ENCODE results near the gene TMEM255B.
A peak's percentile ranks its signal among the peaks of the same experiment; 100 is the strongest.

TMEM255B gene

DNA sequence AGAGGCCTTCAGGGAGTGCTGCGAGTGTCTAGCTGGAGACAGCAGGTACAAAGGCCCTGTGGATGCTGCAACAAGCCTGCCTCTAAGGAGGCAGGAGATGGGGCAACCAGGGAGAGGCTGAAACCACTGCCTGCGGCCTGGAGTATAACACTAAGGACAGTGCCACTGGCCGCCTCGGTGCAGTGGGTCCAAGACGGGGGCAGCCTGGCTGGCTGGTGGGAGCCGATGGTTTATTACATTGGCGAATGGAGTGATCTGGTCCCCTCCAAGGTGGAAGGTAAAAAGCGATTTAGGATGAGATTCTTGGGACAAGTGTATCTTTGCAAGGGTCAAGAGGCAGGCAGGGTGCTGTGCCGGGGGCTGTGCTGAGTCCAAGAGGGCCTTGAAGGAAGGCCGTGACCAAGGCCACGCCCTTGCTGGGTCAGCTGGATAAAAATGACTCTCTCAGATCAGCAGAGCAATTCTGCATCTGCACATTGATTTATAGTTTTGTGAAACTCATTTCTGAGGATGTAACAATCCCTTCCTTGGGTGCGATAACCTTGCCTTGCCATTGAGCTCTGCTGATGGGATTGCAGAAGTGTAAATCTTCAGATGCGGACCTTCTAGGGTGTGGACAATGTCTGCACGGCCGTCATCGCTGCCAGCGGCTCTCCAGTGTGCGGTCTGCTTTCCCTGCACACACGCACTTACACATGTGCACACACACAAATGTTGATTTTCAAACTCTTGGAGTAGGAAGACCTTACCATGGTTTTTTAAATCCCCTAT, 6.0 kb downstream of the TMEM255B start:
- ATAC-seq, result no peak
- Mint-ChIP-seq H3K4me3 (no peak overlapping the region), H3K4me1 (no peaks in the 10 kb centered on the region), H3K36me3 (ENCODE audit: low read depth) (no peaks in the 10 kb centered on the region), H3K9me3 (no peaks in the 10 kb centered on the region), H3K27ac (no peak overlapping the region), H3K27me3 (peaks cover 44% of the 10 kb centered on the region)
- no peak for DNase-seq

DNA sequence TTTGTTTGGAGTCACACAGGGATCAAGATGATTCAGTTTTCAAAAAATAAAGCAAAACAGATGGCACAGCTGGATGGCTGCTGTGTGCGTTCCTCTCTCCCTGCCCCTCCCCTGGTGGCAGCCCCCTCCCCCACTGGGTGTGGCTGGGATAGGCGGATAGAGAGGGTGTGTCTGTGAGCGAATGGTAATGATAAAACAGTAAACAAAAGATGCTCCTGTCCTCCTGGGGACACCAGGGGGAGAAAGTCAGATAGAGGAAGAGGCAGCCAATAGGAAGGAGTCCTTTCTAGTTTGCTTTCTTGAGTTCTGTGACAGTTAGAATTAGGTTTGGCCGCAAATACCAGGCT, 6.5 kb downstream of the TMEM255B start:
- Mint-ChIP-seq H3K27ac (no peak overlapping the region), H3K4me1 (no peaks in the 10 kb centered on the region), H3K27me3 (peaks cover 39% of the 10 kb centered on the region), H3K4me3 (no peak overlapping the region), H3K36me3 (ENCODE audit: low read depth) (no peaks in the 10 kb centered on the region), H3K9me3 (no peaks in the 10 kb centered on the region)
- DNase-seq (no peak), ATAC-seq (no peak)

DNA sequence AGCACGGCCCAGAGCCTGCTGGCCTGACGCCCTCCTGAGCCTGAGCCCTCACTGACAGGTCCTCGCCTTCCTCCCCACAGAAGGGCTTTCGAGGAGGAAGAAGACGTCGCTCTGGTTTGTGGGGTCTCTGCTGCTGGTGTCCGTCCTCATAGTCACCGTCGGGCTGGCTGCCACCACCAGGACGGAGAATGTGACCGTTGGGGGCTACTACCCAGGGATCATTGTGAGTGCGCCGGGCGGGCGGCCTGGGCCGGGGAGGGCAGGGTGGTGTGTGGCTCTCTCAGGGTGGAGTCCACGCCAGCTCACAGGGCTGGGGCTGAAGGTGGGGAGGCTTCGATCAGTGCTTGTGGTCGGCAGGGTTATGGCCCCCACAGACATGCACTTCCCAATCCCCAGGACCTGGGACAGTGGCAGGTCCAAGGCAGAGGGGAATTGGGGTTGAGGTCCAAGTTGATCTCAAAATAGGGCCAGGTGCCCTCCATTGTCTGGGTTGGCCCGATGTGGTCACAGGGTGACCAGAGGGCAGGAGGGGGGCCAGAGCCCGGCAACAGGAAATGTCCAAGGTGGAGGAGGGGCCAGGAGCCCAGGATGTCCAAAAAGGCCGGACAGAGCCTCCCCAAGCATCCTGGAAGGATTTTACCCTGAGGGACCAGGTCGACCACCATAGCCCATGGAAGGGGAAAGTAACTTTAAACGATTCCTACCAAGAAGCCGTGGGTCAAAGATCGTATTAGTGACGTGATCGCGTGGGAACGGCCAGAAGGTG, 7.2 kb downstream of the TMEM255B start:
- no peak overlapping the region for H3K4me3 Mint-ChIP-seq
- H3K9me3 Mint-ChIP-seq, result no peaks in the 10 kb centered on the region
- H3K36me3 Mint-ChIP-seq (ENCODE audit: low read depth), result no peaks in the 10 kb centered on the region
- no peaks in the 10 kb centered on the region for H3K4me1 Mint-ChIP-seq
- DNase-seq (no peak), ATAC-seq (no peak)
- H3K27ac Mint-ChIP-seq, result no peak overlapping the region
- peaks cover 32% of the 10 kb centered on the region for H3K27me3 Mint-ChIP-seq

DNA sequence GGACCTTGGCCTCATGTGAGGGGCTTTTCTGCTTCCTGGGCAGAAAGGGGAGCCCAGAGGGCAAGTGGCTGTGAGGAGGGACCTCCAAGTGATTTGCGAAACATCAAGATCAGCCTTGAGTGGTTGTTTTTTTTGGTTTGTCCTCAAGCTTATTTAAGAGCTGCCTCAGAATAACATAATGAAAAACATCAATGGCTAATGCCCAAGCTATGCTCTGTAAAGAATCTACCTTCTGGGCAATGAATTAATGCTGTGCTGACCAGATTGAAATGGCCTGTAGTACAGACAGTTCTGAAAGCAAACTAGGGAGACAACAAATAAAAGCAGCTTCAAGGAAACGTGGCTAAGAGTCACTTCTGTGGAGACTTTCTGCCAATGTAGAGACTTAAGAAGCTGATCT, 8.3 kb downstream of the TMEM255B start:
- H3K4me3 Mint-ChIP-seq, result no peak overlapping the region
- DNase-seq, result no peak
- H3K9me3 Mint-ChIP-seq, result peaks cover 6% of the 10 kb centered on the region
- peaks cover 21% of the 10 kb centered on the region for H3K27me3 Mint-ChIP-seq
- no peak overlapping the region for H3K27ac Mint-ChIP-seq
- peaks cover 7% of the 10 kb centered on the region for H3K4me1 Mint-ChIP-seq
- no peak for ATAC-seq
- no peaks in the 10 kb centered on the region for H3K36me3 Mint-ChIP-seq (ENCODE audit: low read depth)

DNA sequence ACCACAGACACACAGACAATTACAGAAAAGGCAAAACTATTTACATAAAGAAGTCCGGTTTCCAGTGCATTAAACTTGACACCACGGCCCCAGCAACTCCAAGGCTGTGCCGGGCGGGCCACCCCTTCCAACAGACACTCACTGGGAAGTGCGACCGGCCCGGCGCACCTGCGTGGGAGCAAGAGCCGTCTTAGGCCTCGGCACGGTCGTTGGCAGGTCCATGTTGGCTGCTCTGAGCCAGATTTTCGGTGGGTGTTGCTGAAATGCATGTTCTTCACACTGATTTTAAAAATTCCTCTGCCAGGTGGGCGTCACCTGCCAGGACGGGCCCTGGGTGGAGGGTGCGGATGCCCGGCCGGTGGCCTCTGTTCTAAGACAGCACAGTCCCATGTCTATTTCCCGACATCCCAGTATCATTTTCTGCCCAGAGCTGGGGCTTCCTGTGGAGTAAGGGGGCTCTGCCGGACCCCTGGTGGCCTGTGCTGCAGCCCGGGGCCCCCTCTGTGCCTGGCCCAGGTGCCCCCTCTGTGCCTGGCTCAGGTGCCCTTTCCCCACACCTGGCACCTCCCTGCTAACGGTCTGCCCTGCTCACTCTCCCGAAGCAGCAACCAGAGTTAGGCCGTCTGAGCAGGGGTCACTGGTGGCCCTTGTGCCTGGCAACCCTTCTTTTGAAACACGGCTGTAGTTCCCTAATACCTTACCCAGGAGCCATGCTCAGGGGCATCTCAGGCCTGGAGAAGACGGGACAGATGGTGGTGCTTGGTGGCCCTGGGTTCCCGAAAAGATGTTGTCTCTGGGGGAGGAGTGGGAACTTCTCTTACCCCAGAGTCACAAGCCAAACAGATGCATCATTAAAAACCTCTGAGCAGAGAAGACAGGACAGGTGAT, 9.2 kb downstream of the TMEM255B start:
- ATAC-seq, result no peak
- peaks cover 12% of the 10 kb centered on the region for H3K27me3 Mint-ChIP-seq
- DNase-seq, result no peak
- no peak overlapping the region for H3K4me3 Mint-ChIP-seq
- H3K9me3 Mint-ChIP-seq, result peaks cover 10% of the 10 kb centered on the region
- no peaks in the 10 kb centered on the region for H3K36me3 Mint-ChIP-seq (ENCODE audit: low read depth)
- H3K27ac Mint-ChIP-seq, result no peak overlapping the region
- H3K4me1 Mint-ChIP-seq, result peaks cover 11% of the 10 kb centered on the region

DNA sequence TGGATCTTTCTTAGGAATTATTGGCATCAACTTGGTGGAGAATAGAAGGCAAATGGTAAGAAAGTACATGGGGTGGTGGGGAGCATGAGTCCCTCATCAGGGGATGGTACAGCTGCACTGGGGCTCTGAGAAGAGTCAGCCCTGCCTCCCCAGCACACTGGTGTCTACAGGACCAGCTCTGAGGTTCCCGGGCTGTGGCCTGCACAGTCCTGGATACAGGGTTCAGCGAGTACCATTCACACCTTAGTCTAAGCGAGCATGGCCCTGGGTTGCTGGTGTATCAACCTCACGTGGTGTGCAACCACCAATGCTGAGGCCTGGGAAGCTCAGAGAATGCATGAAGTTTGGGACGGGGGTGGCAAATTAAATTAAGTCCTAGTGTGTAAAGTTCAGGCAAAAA, 10.1 kb downstream of the TMEM255B start:
- no peak for DNase-seq
- no peak for ATAC-seq
- no peaks in the 10 kb centered on the region for H3K36me3 Mint-ChIP-seq (ENCODE audit: low read depth)
- peaks cover 6% of the 10 kb centered on the region for H3K27me3 Mint-ChIP-seq
- peaks cover 11% of the 10 kb centered on the region for H3K4me1 Mint-ChIP-seq
- H3K9me3 Mint-ChIP-seq, result peaks cover 10% of the 10 kb centered on the region
- H3K27ac Mint-ChIP-seq, result no peak overlapping the region
- no peak overlapping the region for H3K4me3 Mint-ChIP-seq

DNA sequence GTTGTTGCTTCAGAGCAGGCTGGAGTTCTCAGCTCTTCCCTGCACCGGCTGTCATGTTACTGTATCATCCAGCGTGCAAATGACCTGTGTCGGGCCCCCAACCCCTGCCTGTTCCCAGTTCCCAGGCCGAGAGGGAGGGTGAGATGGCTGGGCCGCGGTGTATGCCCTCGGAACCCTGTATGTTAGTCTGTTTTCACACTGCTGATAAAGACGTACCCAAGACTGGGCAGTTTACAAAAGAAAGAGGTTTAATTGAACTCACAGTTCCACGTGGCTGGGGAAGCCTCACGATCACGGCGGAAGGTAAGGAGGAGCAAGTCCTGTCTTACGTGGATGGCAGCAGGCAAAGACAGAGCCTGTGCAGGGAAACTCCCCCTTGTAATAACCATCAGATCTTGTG, 10.9 kb downstream of the TMEM255B start:
- no peak for ATAC-seq
- Mint-ChIP-seq H3K4me1 (peaks cover 11% of the 10 kb centered on the region), H3K4me3 (no peak overlapping the region), H3K27me3 (peaks cover 2% of the 10 kb centered on the region), H3K27ac (no peak overlapping the region), H3K9me3 (peaks cover 10% of the 10 kb centered on the region), H3K36me3 (ENCODE audit: low read depth) (no peaks in the 10 kb centered on the region)
- no peak for DNase-seq

DNA sequence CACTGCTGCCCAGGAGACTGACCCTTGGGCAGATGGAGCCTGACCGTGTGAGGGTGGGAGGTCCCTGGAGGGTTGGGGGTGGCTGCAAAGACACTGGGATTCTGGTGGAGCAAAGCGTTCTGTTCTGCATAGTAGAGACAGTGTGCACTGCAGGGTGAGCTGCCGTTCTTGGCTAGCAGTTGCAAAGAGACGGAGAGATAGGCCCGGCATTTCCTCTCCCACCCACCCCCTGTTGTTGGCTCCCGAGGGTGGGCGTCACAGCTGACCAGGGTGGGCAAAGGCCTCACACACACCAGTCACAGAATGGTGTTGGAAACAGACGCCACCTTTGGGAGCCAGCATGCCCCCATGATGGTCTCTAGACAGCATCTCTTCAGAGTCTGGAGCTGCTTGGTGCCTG, 11.4 kb downstream of the TMEM255B start:
- no peak overlapping the region for H3K4me3 Mint-ChIP-seq

DNA sequence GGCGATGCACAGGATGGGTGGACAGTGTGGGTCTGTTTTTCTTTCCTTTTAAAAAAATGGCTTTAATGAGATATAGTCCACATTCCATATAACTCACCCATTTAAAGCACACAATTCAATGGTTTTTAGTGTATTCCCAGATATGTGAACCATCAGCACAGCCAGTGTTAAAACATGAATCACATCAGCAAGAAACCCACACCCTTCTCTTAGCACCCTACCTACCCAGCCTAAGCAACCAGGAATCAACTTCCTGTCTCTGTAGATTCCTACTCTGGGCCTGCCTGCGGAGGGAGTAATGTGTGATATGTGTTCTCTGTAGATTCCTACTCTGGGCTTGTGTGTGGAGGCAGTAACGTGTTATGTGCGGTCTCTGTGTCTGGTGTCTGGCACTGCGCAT, 11.9 kb downstream of the TMEM255B start:
- ATAC-seq (no peak), DNase-seq (no peak)
- Mint-ChIP-seq H3K4me1 (peaks cover 11% of the 10 kb centered on the region), H3K36me3 (ENCODE audit: low read depth) (no peaks in the 10 kb centered on the region), H3K4me3 (no peak overlapping the region), H3K27me3 (no peaks in the 10 kb centered on the region), H3K9me3 (peaks cover 10% of the 10 kb centered on the region), H3K27ac (no peak overlapping the region)

More for the DNA sequence above, 11.4 kb downstream of the TMEM255B start:
- no peak overlapping the region for H3K27ac Mint-ChIP-seq
- no peak for ATAC-seq
- H3K9me3 Mint-ChIP-seq, result peaks cover 10% of the 10 kb centered on the region
- no peaks in the 10 kb centered on the region for H3K36me3 Mint-ChIP-seq (ENCODE audit: low read depth)
- peaks cover 11% of the 10 kb centered on the region for H3K4me1 Mint-ChIP-seq
- DNase-seq, result no peak
- peaks cover 2% of the 10 kb centered on the region for H3K27me3 Mint-ChIP-seq

DNA sequence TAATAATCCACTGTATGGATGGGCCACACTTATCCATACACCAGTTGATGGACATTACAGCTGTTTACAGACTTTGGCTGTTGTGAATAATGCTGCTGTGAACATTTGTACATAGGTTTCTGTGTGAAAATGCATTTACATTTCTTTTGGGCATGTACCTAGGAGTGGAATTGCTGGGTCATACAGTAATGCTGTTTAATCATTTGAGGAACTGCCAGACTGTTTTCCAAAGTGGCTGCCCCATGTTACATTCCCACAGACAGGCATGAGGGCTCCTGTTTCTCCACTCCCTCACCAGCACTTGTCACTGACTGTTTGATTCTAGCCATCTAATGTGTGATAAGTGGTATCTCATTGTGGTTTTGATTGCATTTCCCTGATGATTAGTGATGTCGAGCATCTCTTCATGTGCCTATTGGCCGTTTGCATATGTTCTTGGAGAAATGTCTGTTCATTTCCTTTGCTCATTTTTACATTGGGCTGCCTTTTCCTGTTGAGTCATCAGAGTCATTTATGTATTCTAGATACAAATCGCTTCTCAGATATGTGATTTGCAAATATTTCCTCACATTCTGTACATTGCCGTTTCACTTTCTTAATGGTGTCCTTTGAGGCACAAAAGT, 12.8 kb downstream of the TMEM255B start:
- Mint-ChIP-seq H3K4me3 (no peak overlapping the region), H3K9me3 (peaks cover 10% of the 10 kb centered on the region), H3K27me3 (peaks cover under 1% of the 10 kb centered on the region), H3K4me1 (peaks cover 11% of the 10 kb centered on the region), H3K27ac (no peak overlapping the region), H3K36me3 (ENCODE audit: low read depth) (no peaks in the 10 kb centered on the region)
- no peak for DNase-seq
- peak; percentile 42 for ATAC-seq

DNA sequence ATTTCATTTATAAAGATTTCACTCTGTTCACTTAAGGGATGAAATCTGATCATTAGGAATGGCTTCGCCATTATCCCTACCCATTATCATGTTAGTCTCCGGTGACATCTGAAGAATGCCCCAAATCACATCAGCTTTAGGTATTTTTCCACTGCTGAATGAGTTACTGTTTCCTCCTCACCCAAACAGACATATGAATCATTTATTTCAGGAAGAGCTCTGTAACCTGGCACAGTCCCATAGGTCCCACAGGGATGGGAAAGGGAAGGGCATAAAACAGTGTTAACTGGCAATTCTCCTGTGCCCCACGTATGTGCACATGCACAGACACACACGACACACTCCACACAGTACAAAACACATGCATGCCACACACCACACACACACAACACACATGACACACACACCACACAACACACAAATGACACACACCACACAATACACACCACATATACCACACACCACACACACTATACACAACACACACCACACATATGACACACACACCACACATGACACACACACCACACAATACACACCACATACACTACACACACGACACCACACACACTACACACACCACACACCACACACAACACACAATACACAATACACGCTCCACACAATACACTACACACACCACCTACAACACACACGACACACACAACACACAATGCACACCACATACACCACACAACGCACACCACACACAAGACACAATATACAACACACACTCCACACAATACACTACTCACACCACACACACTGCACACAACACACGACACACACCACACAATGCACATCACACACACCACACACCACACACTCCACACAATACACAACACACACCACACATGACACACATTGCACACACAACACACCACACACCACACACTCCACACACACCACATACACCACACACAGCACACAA, 15.4 kb downstream of the TMEM255B start:
- Mint-ChIP-seq H3K27ac (no peak overlapping the region), H3K36me3 (ENCODE audit: low read depth) (no peaks in the 10 kb centered on the region), H3K4me1 (peaks cover 11% of the 10 kb centered on the region), H3K27me3 (peaks cover 16% of the 10 kb centered on the region), H3K4me3 (no peak overlapping the region), H3K9me3 (peaks cover 10% of the 10 kb centered on the region)
- ATAC-seq, result no peak
- no peak for DNase-seq

DNA sequence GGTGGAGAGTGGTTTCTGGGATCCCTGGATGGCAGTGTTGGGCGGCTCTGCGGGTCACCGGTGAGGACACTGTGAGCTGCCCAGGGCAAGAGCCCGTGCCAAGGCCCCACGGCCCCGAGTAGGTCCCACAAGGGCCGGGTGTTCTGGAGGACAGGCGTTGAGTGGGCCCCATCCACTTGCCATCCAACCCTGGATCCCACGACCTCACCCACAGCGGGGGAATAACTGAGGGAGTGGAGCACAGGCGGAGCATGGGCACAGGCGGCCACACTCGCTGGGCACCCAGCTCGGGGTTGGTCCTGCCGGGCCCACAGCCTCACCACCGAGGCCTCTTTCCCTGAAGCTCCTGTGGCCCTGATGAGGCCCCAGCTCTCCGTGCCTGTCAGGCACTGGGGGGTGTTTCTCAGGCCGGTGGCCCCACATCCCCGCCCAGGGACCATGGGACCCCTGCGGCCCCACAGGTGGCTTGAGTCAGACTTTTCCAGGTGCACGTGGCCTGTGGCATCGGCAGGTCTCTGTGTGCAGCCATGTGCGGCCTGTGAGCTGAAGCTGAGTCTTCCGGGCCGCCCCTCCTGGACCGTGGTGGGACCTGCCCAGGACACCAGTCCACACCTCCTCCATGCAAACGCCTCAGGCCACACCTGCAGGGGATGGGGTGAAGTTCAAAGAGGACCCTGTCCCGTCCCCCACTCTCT, 16.6 kb downstream of the TMEM255B start:
- ATAC-seq, result no peak

More for the DNA sequence above, 16.6 kb downstream of the TMEM255B start:
- Mint-ChIP-seq H3K4me1 (peaks cover 11% of the 10 kb centered on the region), H3K27me3 (peaks cover 18% of the 10 kb centered on the region), H3K36me3 (ENCODE audit: low read depth) (no peaks in the 10 kb centered on the region), H3K4me3 (no peak overlapping the region), H3K27ac (no peak overlapping the region), H3K9me3 (peaks cover 10% of the 10 kb centered on the region)
- no peak for DNase-seq

Data from activated naive CD8-positive, alpha-beta T cell treated with anti-CD3 and anti-CD28 coated beads, Interleukin-2, amount 50 U/mL, for 24 hours (primary cell).